HUES64 (cell line): ENCODE data around the gene RNASE4.

Source experiments
- H3K27ac ChIP-seq: 2 replicates; pipeline ENCODE4 v1.7.0; 2013; ENCODE audit warnings: low read depth, low read length, inconsistent platforms
- H3K27me3 ChIP-seq: 2 replicates; pipeline ENCODE4 v1.6.1; 2013; ENCODE audit warnings: mild to moderate bottlenecking, low read length; ENCODE audit not compliant: insufficient read depth
- H3K36me3 ChIP-seq: 2 replicates; pipeline ENCODE4 v1.6.1; 2013; ENCODE audit warnings: mild to moderate bottlenecking, low read length; ENCODE audit not compliant: insufficient read depth
- H3K4me1 ChIP-seq: 2 replicates; pipeline ENCODE4 v1.6.1; 2013; ENCODE audit warnings: mild to moderate bottlenecking, low read length, moderate library complexity; ENCODE audit not compliant: insufficient read depth
- H3K4me3 ChIP-seq: 2 replicates; pipeline ENCODE4 v1.5.1; 2013; ENCODE audit warnings: mild to moderate bottlenecking, low read length, moderate library complexity
- H3K9ac ChIP-seq: 2 replicates; pipeline ENCODE4 v1.6.1; 2013; ENCODE audit warnings: mild to moderate bottlenecking, low read depth, low read length
- H3K9me3 ChIP-seq: 2 replicates; pipeline ENCODE4 v1.6.1; 2013; ENCODE audit warnings: low read depth, low read length; ENCODE audit not compliant: insufficient read depth
- WGBS: fragments of 150-250, 120-280 bp; methylation state at CpG from one replicate; pipeline ENCODE4 v1.1.7; 2013; ENCODE audit warnings: missing lambda C conversion rate; 5-methylcytosine and 5-hydroxymethylcytosine counted together

Gene RNASE4

GRCh38 chr14:20748439-20748838 is 64.1 kb downstream of the RNASE4 start:
- Histone ChIP-seq H3K36me3 (no peaks in the 10 kb centered on the region), H3K9ac (no peak overlapping the region), H3K27me3 (no peaks in the 10 kb centered on the region), H3K4me1 (no peaks in the 10 kb centered on the region), H3K27ac (no peak overlapping the region), H3K9me3 (peaks cover 20% of the 10 kb centered on the region), H3K4me3 (no peak overlapping the region)
- 92% methylated on average over 2 of the region's 2 CpGs for WGBS

GRCh38 chr14:20750194-20750593 is 65.8 kb downstream of the RNASE4 start:
- H3K9ac ChIP-seq: no peak overlapping the region
- H3K4me3 ChIP-seq: no peak overlapping the region
- H3K4me1 ChIP-seq: no peaks in the 10 kb centered on the region
- WGBS: 100% methylated on average over 1 of the region's 1 CpG
- peaks cover 22% of the 10 kb centered on the region for H3K9me3 ChIP-seq
- H3K36me3 ChIP-seq: no peaks in the 10 kb centered on the region
- no peak overlapping the region for H3K27ac ChIP-seq
- H3K27me3 ChIP-seq: no peaks in the 10 kb centered on the region
